ENCODE data around the gene SOCS6. TPM values are rescaled to one million over a fixed set of nuclear protein-coding genes. Genes with fewer than 3 reads are reported as not detected.

SOCS6 gene
- total and polyA plus RNA-seq, 2 donors (not counting 1 experiment from before 2014, with no cell fraction given): 0.25 to 0.99 TPM

GRCh38 chr18:70330887-70331286 is 42.0 kb downstream of the SOCS6 start:
- no peak overlapping the region for H3K4me2 ChIP-seq (replicated peaks; ENCODE audit: low read depth, low read length, poor library complexity, severe bottlenecking)

More at GRCh38 chr18:70330887-70331286, 42.0 kb downstream of the SOCS6 start:
- ATAC-seq (ENCODE audit: low read depth) (no peak), DNase-seq (no peak)
- Histone ChIP-seq H3K36me3 (replicated peaks in 1 of 2; ENCODE audit: control extremely low read depth in 1 of 2, control insufficient read depth in 1 of 2, extremely low read depth in 1 of 2, insufficient read depth in 2 of 2, low read length in 1 of 2) (no peaks in the 10 kb centered on the region), H3K4me3 (ENCODE audit: control extremely low read depth in 1 of 5, extremely low read depth in 1 of 5, insufficient read depth in 1 of 5, low read depth in 2 of 5, low read length in 4 of 5) (no peak overlapping the region), H3K27me3 (replicated peaks in 1 of 4; ENCODE audit: control extremely low read depth in 1 of 4, control insufficient read depth in 3 of 4, insufficient read depth in 4 of 4, low read length in 3 of 4) (no peaks in the 10 kb centered on the region), H3K9ac (ENCODE audit: low read length) (no peak overlapping the region), H3K79me2 (ENCODE audit: control insufficient read depth, insufficient read depth, low read length) (no peaks in the 10 kb centered on the region), H3K4me1 (ENCODE audit: control insufficient read depth in 2 of 2, insufficient read depth in 2 of 2, low read length in 2 of 2) (no peaks in the 10 kb centered on the region), H4K20me1 (ENCODE audit: control insufficient read depth, insufficient read depth, low read length, poor library complexity, severe bottlenecking) (no peaks in the 10 kb centered on the region), H3K9me3 (ENCODE audit: control extremely low read depth in 1 of 3, control insufficient read depth in 2 of 3, insufficient read depth in 1 of 3, low read length in 2 of 3) (peaks cover 0 to 6% (median 0%) of the 10 kb centered on the region in 3 donors), H3K27ac (ENCODE audit: low read length in 2 of 2) (no peak overlapping the region), H2AFZ (ENCODE audit: insufficient read depth, low read depth, low read length, poor library complexity, severe bottlenecking) (no peak overlapping the region)
- WGBS (ENCODE audit: insufficient coverage): 86% methylated on average over 5 of the region's 6 CpGs
- Mint-ChIP-seq H3K4me3 (no peak overlapping the region), H3K27me3 (no peaks in the 10 kb centered on the region), H3K27ac (no peak overlapping the region), H3K9me3 (ENCODE audit: insufficient read depth) (no peaks in the 10 kb centered on the region), H3K4me1 (peaks cover 5% of the 10 kb centered on the region)
- no peak for TF ChIP-seq EZH2 (IDR thresholded peaks at IDR 0.05; ENCODE audit: borderline replicate concordance, insufficient read depth, low read depth, low read length, poor library complexity, severe bottlenecking)
- TF ChIP-seq CTCF (IDR thresholded peaks at IDR 0.05): no peak
- CTCF ChIA-PET: no interaction called here
- POLR2A ChIA-PET: no interaction called here
- intact Hi-C loops (cut with micrococcal nuclease): no loop called here

Data from B cell (primary cell).